PC-9 (cell line): ENCODE results near the gene RFTN1. TPM values are rescaled to one million over a fixed set of nuclear protein-coding genes. Genes with fewer than 3 reads are reported as not detected.

Source experiments
- BruUV-seq: library from RNA; stranded (reverse); fragments of 400-500 nt; replicated peaks from 2 replicates; lab custom pipeline; 2021; lab: Mats Ljungman, UMichigan
- CTCF ChIA-PET: fragments of 300-600 bp; sonication (Branson Sonifier 250); formaldehyde crosslinking; loops from one replicate; lab custom pipeline; 2022; ENCODE audit warnings: antibody characterized with exemption; lab: Charles Lee
- POLR2A ChIA-PET: fragments of 300-600 bp; sonication (Branson Sonifier 250); formaldehyde crosslinking; loops from one replicate; lab custom pipeline; 2022; ENCODE audit warnings: antibody characterized with exemption; ENCODE audit not compliant: unreplicated experiment; lab: Charles Lee
- DNase-seq, 2 experiments: peaks; one replicate each; pipeline versions ENCODE4 v3.0.0 to v3.0.0-alpha.2; 2015 to 2022; ENCODE audit warnings: mixed read lengths in 1 of 2
- H2AFZ ChIP-seq: fragments of 200-600 bp; sonication (generic); 2 replicates; pipeline ENCODE4 v1.8.1; 2017; ENCODE audit warnings: antibody characterized with exemption
- H3F3A ChIP-seq: fragments of 200-600 bp; sonication (generic); 2 replicates; pipeline ENCODE4 v1.8.1; 2017; ENCODE audit warnings: antibody characterized with exemption, mild to moderate bottlenecking, low read depth; ENCODE audit not compliant: insufficient read depth
- H3K27ac ChIP-seq: fragments of 200-600 bp; sonication (generic); 2 replicates; pipeline ENCODE4 v1.6.1; 2016; ENCODE audit warnings: mixed run types
- H3K27me3 ChIP-seq: fragments of 200-600 bp; sonication (generic); 2 replicates; pipeline ENCODE4 v1.6.1; 2016; ENCODE audit warnings: low read depth, mixed run types; ENCODE audit not compliant: insufficient read depth
- H3K36me3 ChIP-seq: fragments of 200-600 bp; sonication (generic); 2 replicates; pipeline ENCODE4 v1.6.1; 2016; ENCODE audit warnings: low read depth, mixed run types
- H3K4me1 ChIP-seq: fragments of 200-600 bp; sonication (generic); replicated peaks from 2 replicates; pipeline ENCODE4 v1.6.1; 2016; ENCODE audit warnings: mixed run types; ENCODE audit not compliant: insufficient read depth
- H3K4me2 ChIP-seq: fragments of 200-600 bp; sonication (generic); 2 replicates; pipeline ENCODE4 v1.6.1; 2017; ENCODE audit warnings: mixed run types
- H3K4me3 ChIP-seq: fragments of 200-600 bp; sonication (generic); 2 replicates; pipeline ENCODE4 v1.6.1; 2016; ENCODE audit warnings: mixed run types
- H3K79me2 ChIP-seq: fragments of 200-600 bp; sonication (generic); 2 replicates; pipeline ENCODE4 v1.6.1; 2017; ENCODE audit warnings: low read depth, mixed run types
- H3K9me2 ChIP-seq: fragments of 200-600 bp; sonication (generic); 2 replicates; pipeline ENCODE4 v1.8.1; 2017; ENCODE audit warnings: mild to moderate bottlenecking; ENCODE audit not compliant: insufficient read depth
- H3K9me3 ChIP-seq: fragments of 200-600 bp; sonication (generic); 2 replicates; pipeline ENCODE4 v1.8.1; 2016; ENCODE audit warnings: low read depth; ENCODE audit not compliant: insufficient read depth
- H4K20me1 ChIP-seq: fragments of 200-600 bp; sonication (generic); 2 replicates; pipeline ENCODE4 v1.8.1; 2017; ENCODE audit not compliant: insufficient read depth
- CTCF ChIP-seq: fragments of 200-600 bp; sonication (generic); conservative IDR thresholded peaks from 2 replicates; pipeline ENCODE4 v1.6.1; 2017; ENCODE audit warnings: mixed run types, antibody characterized with exemption, mild to moderate bottlenecking, moderate library complexity
- EZH2 ChIP-seq: fragments of 200-600 bp; sonication (generic); IDR thresholded peaks from 2 replicates; pipeline ENCODE4 v1.8.0; 2017; ENCODE audit warnings: antibody characterized with exemption, low read depth
- intact Hi-C: fragments of 100-400 bp; cut with micrococcal nuclease; formaldehyde crosslinking; loops from one replicate; pipeline ENCODE4 v1.10.0; 2022; ENCODE audit not compliant: unreplicated experiment
- total RNA-seq: library from RNA; stranded (reverse); gene quantifications from 2 replicates; pipeline ENCODE4 v1.2.3, GENCODE V29; 2021

The RFTN1 gene
- total RNA-seq, 1 experiment from 2014 or later, result 0.41 TPM

DNA sequence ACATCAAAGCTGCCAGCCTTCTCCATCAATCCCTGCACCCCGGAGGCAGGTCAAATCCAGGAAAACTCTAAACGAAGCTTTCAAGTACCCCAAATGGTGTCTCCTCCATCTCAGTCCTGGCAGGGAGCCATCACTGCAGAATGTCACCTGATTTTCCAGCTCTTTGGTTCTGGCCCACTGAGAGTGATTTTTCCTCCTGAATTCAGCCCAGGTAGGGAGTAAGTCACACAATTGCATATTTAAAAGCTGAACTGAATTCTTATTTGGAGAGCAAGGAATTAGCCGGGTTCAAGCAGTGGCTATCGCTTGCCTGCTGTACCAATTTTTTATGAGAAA is 5.3 kb downstream of the RFTN1 start:
- POLR2A ChIA-PET, result no interaction called here
- Histone ChIP-seq H3K27ac (no peak overlapping the region), H3K9me3 (no peaks in the 10 kb centered on the region), H4K20me1 (no peaks in the 10 kb centered on the region), H3K4me1 (no peaks in the 10 kb centered on the region), H3F3A (no peaks in the 10 kb centered on the region), H2AFZ (no peak overlapping the region), H3K79me2 (no peaks in the 10 kb centered on the region), H3K9me2 (no peaks in the 10 kb centered on the region), H3K4me2 (no peak overlapping the region), H3K4me3 (no peak overlapping the region), H3K36me3 (no peaks in the 10 kb centered on the region), H3K27me3 (0 out of 2 replicates have a peak, but pooled peaks cover 28% of the 10 kb centered on the region)
- intact Hi-C loops, result no loop called here
- TF ChIP-seq CTCF, result no peak
- TF ChIP-seq EZH2, result no peak
- CTCF ChIA-PET, result no interaction called here
- no peak for DNase-seq
- BruUV-seq, result no TSS peak

DNA sequence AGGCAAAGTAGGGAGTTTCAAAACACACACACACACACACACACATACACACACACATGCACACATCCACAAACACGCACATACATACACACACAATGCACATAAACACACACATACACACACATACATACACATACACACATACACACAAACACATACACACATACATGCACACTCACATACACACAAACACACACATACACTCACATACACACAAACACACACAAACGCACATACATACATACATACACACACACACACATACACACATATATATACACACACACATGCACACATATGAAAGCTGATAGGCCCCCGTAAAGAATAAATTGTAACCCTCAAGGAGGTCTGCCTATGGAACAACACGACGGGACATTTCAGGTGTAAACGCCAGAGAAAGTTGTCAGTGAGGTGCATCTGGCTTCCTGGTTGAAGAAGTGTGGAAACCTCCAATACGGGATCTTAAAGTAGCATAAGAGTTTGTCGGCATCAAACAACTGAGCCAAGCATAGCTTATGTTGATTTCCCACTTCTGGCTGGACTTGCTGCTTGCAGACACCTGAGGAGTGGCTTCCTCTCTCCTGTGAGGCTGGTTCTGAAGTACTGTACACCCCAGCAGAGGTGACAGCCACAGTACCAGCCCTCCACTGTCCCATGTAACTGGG is 5.8 kb downstream of the RFTN1 start:
- Histone ChIP-seq H3K27me3 (peaks cover 33% of the 10 kb centered on the region; the same call in 1 of the 2 replicates), H3K27ac (no peak overlapping the region), H3K36me3 (no peaks in the 10 kb centered on the region), H4K20me1 (no peaks in the 10 kb centered on the region), H3K9me2 (no peaks in the 10 kb centered on the region), H3K79me2 (no peaks in the 10 kb centered on the region), H3K4me3 (no peak overlapping the region), H3K4me2 (no peak overlapping the region), H3K4me1 (no peaks in the 10 kb centered on the region), H3K9me3 (no peaks in the 10 kb centered on the region), H3F3A (no peaks in the 10 kb centered on the region), H2AFZ (no peak overlapping the region)
- no TSS peak for BruUV-seq
- ChIA-PET POLR2A (no interaction called here), CTCF (no interaction called here)
- TF ChIP-seq EZH2 (no peak), CTCF (no peak)
- DNase-seq, result no peak
- intact Hi-C loops, result no loop called here

- no peaks in the 10 kb centered on the region for H3K9me2 ChIP-seq
- no peak overlapping the region for H3K27ac ChIP-seq
- CTCF ChIA-PET, result no interaction called here
- H3K4me2 ChIP-seq, result no peak overlapping the region
- POLR2A ChIA-PET, result no interaction called here
- no peak overlapping the region for H2AFZ ChIP-seq
- peaks cover 40% of the 10 kb centered on the region; the same call in 1 of the 2 replicates for H3K27me3 ChIP-seq
- intact Hi-C loops, result no loop called here
- no peak overlapping the region for H3K4me3 ChIP-seq
- H3K36me3 ChIP-seq, result no peaks in the 10 kb centered on the region
- DNase-seq, result no peak
- TF ChIP-seq CTCF (no peak), EZH2 (no peak)
- no peaks in the 10 kb centered on the region for H3K79me2 ChIP-seq
- no peaks in the 10 kb centered on the region for H4K20me1 ChIP-seq
- BruUV-seq, result no TSS peak
- H3K9me3 ChIP-seq, result no peaks in the 10 kb centered on the region
- no peaks in the 10 kb centered on the region for H3K4me1 ChIP-seq
- no peaks in the 10 kb centered on the region for H3F3A ChIP-seq
Measured at GRCh38 chr3:16506884-16507577, 6.5 kb downstream of the RFTN1 start.
